ENCODE results near the gene MSI2.

The MSI2 gene

GRCh38 chr17:57570724-57571344 is 314.5 kb downstream of the MSI2 start:
- no peak for DNase-seq
- TF ChIP-seq CTCF (IDR thresholded peaks at IDR 0.05; ENCODE audit: low read depth, low read length), result no peak
- no peak overlapping the region for H3K27ac ChIP-seq
- H3K36me3 ChIP-seq, result peaks cover 20% of the 10 kb centered on the region
- H3K27me3 ChIP-seq (ENCODE audit: insufficient read depth, low read depth, severe bottlenecking), result no peaks in the 10 kb centered on the region
- H3K9me3 ChIP-seq (ENCODE audit: severe bottlenecking), result no peaks in the 10 kb centered on the region
- no peak overlapping the region for H3K4me3 ChIP-seq (ENCODE audit: low read depth, low read length)

- H3K4me3 ChIP-seq (ENCODE audit: low read depth, low read length), result no peak overlapping the region
- no peak for DNase-seq
- TF ChIP-seq CTCF (IDR thresholded peaks at IDR 0.05; ENCODE audit: low read depth, low read length), result no peak
- no peaks in the 10 kb centered on the region for H3K27me3 ChIP-seq (ENCODE audit: insufficient read depth, low read depth, severe bottlenecking)
- H3K27ac ChIP-seq, result no peak overlapping the region
- no peaks in the 10 kb centered on the region for H3K9me3 ChIP-seq (ENCODE audit: severe bottlenecking)
- peaks cover 14% of the 10 kb centered on the region for H3K36me3 ChIP-seq
Measured at GRCh38 chr17:57572062-57572461, 315.7 kb downstream of the MSI2 start.

GRCh38 chr17:57572600-57572999 is 316.3 kb downstream of the MSI2 start:
- H3K9me3 ChIP-seq (ENCODE audit: severe bottlenecking), result no peaks in the 10 kb centered on the region
- H3K27ac ChIP-seq, result no peak overlapping the region
- H3K36me3 ChIP-seq, result peaks cover 14% of the 10 kb centered on the region
- no peaks in the 10 kb centered on the region for H3K27me3 ChIP-seq (ENCODE audit: insufficient read depth, low read depth, severe bottlenecking)
- no peak for DNase-seq
- no peak overlapping the region for H3K4me3 ChIP-seq (ENCODE audit: low read depth, low read length)
- no peak for TF ChIP-seq CTCF (IDR thresholded peaks at IDR 0.05; ENCODE audit: low read depth, low read length)

GRCh38 chr17:57574040-57574513 is 317.8 kb downstream of the MSI2 start:
- TF ChIP-seq CTCF (IDR thresholded peaks at IDR 0.05; ENCODE audit: low read depth, low read length), result no peak
- H3K9me3 ChIP-seq (ENCODE audit: severe bottlenecking), result no peaks in the 10 kb centered on the region
- no peak for DNase-seq
- no peaks in the 10 kb centered on the region for H3K27me3 ChIP-seq (ENCODE audit: insufficient read depth, low read depth, severe bottlenecking)
- H3K36me3 ChIP-seq, result peaks cover 14% of the 10 kb centered on the region
- no peak overlapping the region for H3K4me3 ChIP-seq (ENCODE audit: low read depth, low read length)
- no peak overlapping the region for H3K27ac ChIP-seq

GRCh38 chr17:57576744-57577143 is 320.4 kb downstream of the MSI2 start:
- DNase-seq, result no peak
- Histone ChIP-seq H3K9me3 (ENCODE audit: severe bottlenecking) (no peaks in the 10 kb centered on the region), H3K27me3 (ENCODE audit: insufficient read depth, low read depth, severe bottlenecking) (no peaks in the 10 kb centered on the region), H3K36me3 (peaks cover 23% of the 10 kb centered on the region), H3K27ac (peak overlapping the region; percentile 74; the same call in 1 of the 2 replicates), H3K4me3 (ENCODE audit: low read depth, low read length) (no peak overlapping the region)
- no peak for TF ChIP-seq CTCF (IDR thresholded peaks at IDR 0.05; ENCODE audit: low read depth, low read length)
